Measurements from ENCODE around the gene ATP5MC2.
"Not testable (repeated sequence)": the region's sequence is repeated elsewhere in the genome, so short reads cannot be mapped to it uniquely, and the experiment has no call there.

The ATP5MC2 gene

DNA sequence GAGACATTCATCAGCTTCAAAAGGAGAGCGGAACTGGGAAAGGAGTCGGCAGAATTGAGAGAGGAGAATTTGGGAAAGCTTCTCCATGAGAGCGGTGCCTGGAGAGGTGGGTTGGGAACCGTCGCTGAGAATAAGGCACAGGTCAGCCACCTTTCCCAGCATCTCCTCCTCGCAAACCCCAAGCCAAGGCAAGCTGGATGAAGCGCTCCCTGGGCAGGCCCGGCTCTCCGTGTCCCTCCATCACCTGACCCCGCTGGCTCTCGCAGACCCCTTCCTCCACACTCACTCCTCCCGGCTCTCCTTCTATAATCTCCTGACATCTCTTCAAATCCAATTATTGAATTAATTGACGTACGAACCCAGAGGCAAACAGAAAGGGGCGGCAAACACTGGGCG is 18.9 kb upstream of the ATP5MC2 start:
- no peak overlapping the region for H3K27ac ChIP-seq (ENCODE audit: low read length)
- no peaks in the 10 kb centered on the region for H3K9me3 ChIP-seq (ENCODE audit: control insufficient read depth in 2 of 2, low read length in 2 of 2)
- H3K9ac ChIP-seq (ENCODE audit: low read length in 2 of 2) = no peak overlapping the region
- no peaks in the 10 kb centered on the region for H3K36me3 ChIP-seq (ENCODE audit: control insufficient read depth in 2 of 2, insufficient read depth in 2 of 2, low read length in 2 of 2)
- H3K4me1 ChIP-seq (ENCODE audit: control insufficient read depth, insufficient read depth, low read length) = peaks cover 3% of the 10 kb centered on the region
- H3K27me3 ChIP-seq (ENCODE audit: control insufficient read depth in 1 of 2, insufficient read depth in 2 of 2, low read length in 2 of 2) = peaks cover 50 to 52% of the 10 kb centered on the region in 2 donors
- no peak overlapping the region for H3K4me3 ChIP-seq (ENCODE audit: low read length in 2 of 2)

DNA sequence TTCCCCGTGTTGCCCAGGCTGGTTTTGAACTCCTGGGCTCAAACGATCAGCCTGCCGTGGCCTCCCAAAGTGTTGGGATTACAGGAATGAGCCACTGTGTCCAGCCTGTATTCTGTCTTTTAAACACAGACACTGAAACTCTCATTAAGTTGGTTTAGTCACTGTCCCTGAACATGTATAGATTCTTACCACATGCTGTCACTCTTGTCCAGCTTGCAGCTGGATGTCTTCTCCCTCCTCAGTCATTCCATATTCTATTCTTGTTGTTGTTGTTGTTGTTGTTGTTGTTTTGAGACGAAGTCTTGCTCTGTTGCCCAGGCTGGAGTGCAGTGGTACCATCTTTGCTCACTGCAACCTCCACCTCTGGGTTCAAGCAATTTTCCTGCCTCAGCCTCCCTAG is 12.3 kb upstream of the ATP5MC2 start:
- H3K9me3 ChIP-seq (ENCODE audit: control insufficient read depth in 2 of 2, low read length in 2 of 2) = no peaks in the 10 kb centered on the region
- H3K4me1 ChIP-seq (ENCODE audit: control insufficient read depth, insufficient read depth, low read length) = no peaks in the 10 kb centered on the region

DNA sequence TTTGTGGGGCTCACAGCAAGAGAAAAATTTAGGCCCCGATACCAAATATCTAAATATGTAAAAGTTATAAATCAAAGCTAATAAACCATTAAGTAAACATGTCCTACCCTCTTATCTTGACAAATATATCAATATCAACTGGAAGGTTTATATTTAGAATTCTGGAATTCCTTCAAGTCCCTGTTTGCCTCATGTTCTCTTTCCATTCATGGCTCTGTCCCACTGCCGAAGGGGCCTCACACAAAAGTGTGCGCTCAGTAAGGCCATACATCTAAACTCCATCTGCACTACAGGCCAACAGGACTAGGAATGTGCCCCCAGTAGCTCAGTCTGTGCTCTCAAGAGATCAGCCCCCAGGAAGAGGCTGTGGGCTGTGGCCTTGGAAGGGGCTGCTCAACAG is 10.6 kb upstream of the ATP5MC2 start:
- Histone ChIP-seq H3K4me3 (ENCODE audit: low read length in 2 of 2) (no peak overlapping the region), H3K9ac (ENCODE audit: low read length in 2 of 2) (no peak overlapping the region), H3K36me3 (ENCODE audit: control insufficient read depth in 2 of 2, insufficient read depth in 2 of 2, low read length in 2 of 2) (no peaks in the 10 kb centered on the region), H3K27me3 (ENCODE audit: control insufficient read depth in 1 of 2, insufficient read depth in 2 of 2, low read length in 2 of 2) (no peaks in the 10 kb centered on the region), H3K9me3 (ENCODE audit: control insufficient read depth in 2 of 2, low read length in 2 of 2) (no peaks in the 10 kb centered on the region), H3K4me1 (ENCODE audit: control insufficient read depth, insufficient read depth, low read length) (no peaks in the 10 kb centered on the region), H3K27ac (ENCODE audit: low read length) (no peak overlapping the region)

More for the DNA sequence above, 12.3 kb upstream of the ATP5MC2 start:
- Histone ChIP-seq H3K27ac (ENCODE audit: low read length) (no peak overlapping the region), H3K27me3 (ENCODE audit: control insufficient read depth in 1 of 2, insufficient read depth in 2 of 2, low read length in 2 of 2) (peaks cover 2% of the 10 kb centered on the region in 2 donors), H3K36me3 (ENCODE audit: control insufficient read depth in 2 of 2, insufficient read depth in 2 of 2, low read length in 2 of 2) (no peaks in the 10 kb centered on the region), H3K9ac (ENCODE audit: low read length in 2 of 2) (no peak overlapping the region), H3K4me3 (ENCODE audit: low read length in 2 of 2) (no peak overlapping the region)

DNA sequence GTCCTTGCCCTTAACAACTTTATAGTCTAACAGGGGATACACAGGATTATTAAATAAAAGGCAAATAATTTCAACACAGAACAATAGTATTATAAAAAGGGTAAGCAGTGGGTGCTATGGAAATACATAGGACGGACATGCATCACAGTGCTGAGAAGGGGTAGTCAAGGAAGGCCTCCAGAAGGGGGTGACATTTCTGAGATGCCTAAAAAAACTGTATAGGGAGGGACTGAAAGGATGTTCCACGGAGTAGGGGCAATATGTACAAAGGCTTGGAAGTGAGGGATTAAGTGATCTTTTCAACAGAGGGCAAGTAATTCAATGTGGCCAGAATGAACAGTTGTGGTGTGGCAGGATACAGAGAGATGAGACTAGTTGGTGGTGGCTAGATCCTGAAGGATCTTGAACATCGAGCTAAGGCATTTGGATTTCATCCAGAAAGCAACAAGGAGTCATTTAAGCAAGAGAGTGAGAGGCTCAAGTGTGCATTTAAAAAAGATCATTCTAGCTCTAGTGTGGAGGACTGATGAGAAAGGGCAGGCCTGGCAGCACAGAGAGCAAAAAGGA is 8.9 kb upstream of the ATP5MC2 start:
- H3K27ac ChIP-seq (ENCODE audit: low read length) = no peak overlapping the region
- no peaks in the 10 kb centered on the region for H3K36me3 ChIP-seq (ENCODE audit: control insufficient read depth in 2 of 2, insufficient read depth in 2 of 2, low read length in 2 of 2)
- H3K4me3 ChIP-seq (ENCODE audit: low read length in 2 of 2) = no peak overlapping the region
- no peaks in the 10 kb centered on the region for H3K4me1 ChIP-seq (ENCODE audit: control insufficient read depth, insufficient read depth, low read length)
- no peak overlapping the region for H3K9ac ChIP-seq (ENCODE audit: low read length in 2 of 2)
- no peaks in the 10 kb centered on the region for H3K27me3 ChIP-seq (ENCODE audit: control insufficient read depth in 1 of 2, insufficient read depth in 2 of 2, low read length in 2 of 2)
- H3K9me3 ChIP-seq (ENCODE audit: control insufficient read depth in 2 of 2, low read length in 2 of 2) = no peaks in the 10 kb centered on the region

DNA sequence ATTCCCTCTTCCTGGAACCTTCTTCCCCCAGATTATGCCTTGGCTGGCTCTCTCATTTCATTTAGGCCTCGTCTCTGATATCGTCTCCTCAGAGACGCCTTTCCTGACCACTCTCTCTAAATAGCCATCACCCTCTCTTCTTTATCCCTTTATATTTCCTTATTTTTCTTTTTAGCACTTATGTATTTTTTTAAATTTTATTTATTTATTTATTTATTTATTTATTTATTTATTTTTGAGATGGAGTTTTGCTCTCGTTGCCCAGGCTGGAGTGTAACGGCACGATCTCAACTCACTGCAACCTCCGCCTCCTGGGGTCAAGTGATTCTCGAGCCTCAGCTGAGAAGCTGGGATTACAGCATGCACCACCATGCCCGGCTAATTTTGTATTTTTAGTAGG is 8.1 kb upstream of the ATP5MC2 start:
- Histone ChIP-seq H3K9ac (ENCODE audit: low read length in 2 of 2) (no peak overlapping the region), H3K4me1 (ENCODE audit: control insufficient read depth, insufficient read depth, low read length) (no peaks in the 10 kb centered on the region), H3K27me3 (ENCODE audit: control insufficient read depth in 1 of 2, insufficient read depth in 2 of 2, low read length in 2 of 2) (no peaks in the 10 kb centered on the region), H3K36me3 (ENCODE audit: control insufficient read depth in 2 of 2, insufficient read depth in 2 of 2, low read length in 2 of 2) (no peaks in the 10 kb centered on the region), H3K9me3 (ENCODE audit: control insufficient read depth in 2 of 2, low read length in 2 of 2) (no peaks in the 10 kb centered on the region), H3K4me3 (ENCODE audit: low read length in 2 of 2) (no peak overlapping the region), H3K27ac (ENCODE audit: low read length) (no peak overlapping the region)

DNA sequence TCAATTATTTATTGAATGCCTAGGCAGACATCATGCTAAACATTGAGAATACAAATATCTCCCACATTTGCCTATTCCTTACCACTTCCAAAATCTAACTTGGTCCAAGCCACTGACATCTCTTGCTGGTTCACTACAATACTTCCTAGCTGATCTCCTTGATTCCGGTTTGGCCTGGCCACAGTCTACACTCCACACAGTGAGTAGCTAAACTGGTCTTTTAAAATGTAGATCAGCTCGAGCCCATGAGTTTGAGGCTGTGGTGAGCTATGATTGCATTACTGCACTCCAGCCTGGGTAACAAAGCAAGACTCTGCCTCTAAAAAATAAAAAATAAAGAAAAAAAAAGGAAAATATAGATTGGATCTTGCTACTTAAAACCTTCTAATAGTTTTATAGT is 7.6 kb upstream of the ATP5MC2 start:
- H3K9ac ChIP-seq (ENCODE audit: low read length in 2 of 2) = no peak overlapping the region
- H3K4me3 ChIP-seq (ENCODE audit: low read length in 2 of 2) = no peak overlapping the region
- H3K36me3 ChIP-seq (ENCODE audit: control insufficient read depth in 2 of 2, insufficient read depth in 2 of 2, low read length in 2 of 2) = no peaks in the 10 kb centered on the region
- H3K9me3 ChIP-seq (ENCODE audit: control insufficient read depth in 2 of 2, low read length in 2 of 2) = no peaks in the 10 kb centered on the region
- H3K27ac ChIP-seq (ENCODE audit: low read length) = no peak overlapping the region
- H3K27me3 ChIP-seq (ENCODE audit: control insufficient read depth in 1 of 2, insufficient read depth in 2 of 2, low read length in 2 of 2) = no peaks in the 10 kb centered on the region
- no peaks in the 10 kb centered on the region for H3K4me1 ChIP-seq (ENCODE audit: control insufficient read depth, insufficient read depth, low read length)

DNA sequence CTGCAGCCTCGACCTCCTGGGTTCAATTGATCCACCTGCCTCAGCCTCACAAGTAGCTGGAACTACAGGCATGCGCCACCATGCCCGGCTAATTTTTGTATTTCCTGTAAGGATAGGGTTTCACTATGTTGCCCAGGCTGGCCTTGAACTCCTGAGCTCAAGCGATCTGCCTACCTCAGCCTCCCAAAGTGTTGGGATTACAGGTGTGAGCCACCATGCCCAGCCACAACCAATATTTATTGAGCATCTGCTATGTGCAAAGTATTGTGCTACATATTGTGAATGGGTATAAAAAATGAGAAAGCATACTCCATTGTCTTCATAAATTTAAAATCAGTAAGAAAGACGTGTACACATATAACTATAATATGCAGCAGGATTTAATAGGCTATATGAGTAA is 4.2 kb upstream of the ATP5MC2 start:
- not testable (repeated sequence) for H3K27me3 ChIP-seq (ENCODE audit: control insufficient read depth in 1 of 2, insufficient read depth in 2 of 2, low read length in 2 of 2); H3K9me3 ChIP-seq (ENCODE audit: control insufficient read depth in 2 of 2, low read length in 2 of 2); H3K27ac ChIP-seq (ENCODE audit: low read length); H3K9ac ChIP-seq (ENCODE audit: low read length in 2 of 2); H3K36me3 ChIP-seq (ENCODE audit: control insufficient read depth in 2 of 2, insufficient read depth in 2 of 2, low read length in 2 of 2); H3K4me3 ChIP-seq (ENCODE audit: low read length in 2 of 2)
- peaks cover 24% of the 10 kb centered on the region for H3K4me1 ChIP-seq (ENCODE audit: control insufficient read depth, insufficient read depth, low read length)

DNA sequence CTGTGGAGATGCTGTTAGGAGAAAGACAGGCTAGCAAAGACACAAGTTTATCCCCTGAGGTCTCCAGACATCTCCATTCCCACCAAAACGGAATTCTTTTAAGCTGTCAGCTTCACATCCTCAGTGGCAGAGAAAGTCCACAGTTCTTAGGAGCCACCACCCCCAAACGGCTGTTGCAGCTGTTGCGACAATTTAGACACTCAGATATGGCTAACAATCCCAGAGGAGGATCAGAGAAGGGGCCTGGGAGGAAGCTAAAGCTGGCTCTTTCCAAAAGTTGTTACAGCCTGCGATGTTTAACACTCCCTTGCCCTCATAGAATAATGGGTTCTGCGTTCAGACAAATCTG is 1.9 kb upstream of the ATP5MC2 start:
- Histone ChIP-seq H3K9ac (ENCODE audit: low read length in 2 of 2) (peak overlapping the region; percentile 82 to 93), H3K4me1 (ENCODE audit: control insufficient read depth, insufficient read depth, low read length) (peaks cover 33% of the 10 kb centered on the region)

DNA sequence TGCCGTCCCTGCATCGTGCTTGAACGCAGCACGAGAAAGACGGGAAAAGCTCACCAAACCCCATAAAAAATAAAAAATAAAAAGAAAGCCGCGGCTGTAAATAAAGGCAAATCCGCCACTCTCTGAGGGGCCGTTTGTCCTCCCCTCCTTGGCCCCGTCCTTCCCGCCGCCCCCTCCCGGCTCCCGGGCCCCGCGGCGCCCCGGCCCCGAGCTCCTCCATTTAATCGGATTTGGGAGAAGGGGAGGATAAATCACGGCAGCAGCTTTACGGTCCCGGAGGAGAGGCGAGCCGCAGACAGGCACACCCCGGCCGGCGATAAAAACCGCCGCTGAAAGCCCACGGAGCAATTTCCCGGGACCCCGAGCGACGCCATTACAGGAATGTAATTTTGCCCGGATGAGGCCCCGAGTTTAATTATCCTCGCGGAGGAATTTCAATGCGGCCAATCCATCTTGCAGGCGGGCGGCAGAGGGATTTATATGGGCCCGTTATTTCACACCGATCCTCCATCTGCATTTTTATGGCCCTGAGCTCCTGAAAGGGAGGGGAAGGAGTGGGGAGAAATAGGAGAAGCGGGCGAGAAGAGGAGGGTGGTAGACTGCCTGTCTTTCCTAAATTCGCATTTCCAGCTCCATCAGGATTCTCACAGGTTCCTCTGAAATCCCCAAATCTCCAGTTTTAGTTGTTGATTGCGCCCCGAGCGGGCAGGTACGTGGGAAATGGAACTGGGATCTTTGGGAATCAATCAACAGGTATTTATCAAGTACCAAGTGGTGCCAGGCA is 1.3 kb upstream of the ATP5MC2 start:
- Histone ChIP-seq H3K4me1 (ENCODE audit: control insufficient read depth, insufficient read depth, low read length) (peaks cover 33% of the 10 kb centered on the region), H3K27me3 (ENCODE audit: control insufficient read depth in 1 of 2, insufficient read depth in 2 of 2, low read length in 2 of 2) (no peaks in the 10 kb centered on the region)

More for the DNA sequence above, 1.9 kb upstream of the ATP5MC2 start:
- Histone ChIP-seq H3K27me3 (ENCODE audit: control insufficient read depth in 1 of 2, insufficient read depth in 2 of 2, low read length in 2 of 2) (no peaks in the 10 kb centered on the region), H3K9me3 (ENCODE audit: control insufficient read depth in 2 of 2, low read length in 2 of 2) (no peaks in the 10 kb centered on the region), H3K4me3 (ENCODE audit: low read length in 2 of 2) (peak overlapping the region; percentile 44 to 99), H3K36me3 (ENCODE audit: control insufficient read depth in 2 of 2, insufficient read depth in 2 of 2, low read length in 2 of 2) (peaks cover under 1 to 3% of the 10 kb centered on the region in 2 donors), H3K27ac (ENCODE audit: low read length) (peak overlapping the region; percentile 98)

DNA sequence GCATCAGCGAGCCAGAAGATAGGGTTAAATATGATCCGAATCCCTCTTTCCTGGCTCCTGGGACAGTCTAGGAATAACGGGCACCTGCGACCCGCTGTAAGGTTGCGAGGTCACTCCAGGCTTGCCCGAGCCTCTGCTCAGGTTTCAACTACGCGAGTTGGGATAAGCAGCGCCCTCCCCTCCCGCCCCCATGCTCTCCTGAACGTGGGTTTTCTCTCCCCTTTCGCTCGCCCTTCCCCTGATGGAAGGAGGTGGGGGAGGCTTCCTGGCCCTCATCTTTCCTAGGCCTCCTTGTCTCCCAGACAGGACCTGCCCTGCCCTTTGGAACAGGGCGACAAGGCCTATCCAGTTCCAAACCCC is 753 bp upstream of the ATP5MC2 start:
- Histone ChIP-seq H3K36me3 (ENCODE audit: control insufficient read depth in 2 of 2, insufficient read depth in 2 of 2, low read length in 2 of 2) (peaks cover 7% of the 10 kb centered on the region in 2 donors), H3K9ac (ENCODE audit: low read length in 2 of 2) (peak overlapping the region; percentile 82 to 93), H3K27ac (ENCODE audit: low read length) (peak overlapping the region; percentile 98), H3K4me1 (ENCODE audit: control insufficient read depth, insufficient read depth, low read length) (peaks cover 33% of the 10 kb centered on the region), H3K9me3 (ENCODE audit: control insufficient read depth in 2 of 2, low read length in 2 of 2) (no peaks in the 10 kb centered on the region), H3K27me3 (ENCODE audit: control insufficient read depth in 1 of 2, insufficient read depth in 2 of 2, low read length in 2 of 2) (no peaks in the 10 kb centered on the region), H3K4me3 (ENCODE audit: low read length in 2 of 2) (peak overlapping the region; percentile 72 to 99)

More for the DNA sequence above, 1.3 kb upstream of the ATP5MC2 start:
- H3K27ac ChIP-seq (ENCODE audit: low read length) = peak overlapping the region; percentile 98
- peaks cover 6 to 7% of the 10 kb centered on the region in 2 donors for H3K36me3 ChIP-seq (ENCODE audit: control insufficient read depth in 2 of 2, insufficient read depth in 2 of 2, low read length in 2 of 2)
- H3K4me3 ChIP-seq (ENCODE audit: low read length in 2 of 2) = peak overlapping the region; percentile 72 to 99
- peak overlapping the region; percentile 82 to 93 for H3K9ac ChIP-seq (ENCODE audit: low read length in 2 of 2)
- H3K9me3 ChIP-seq (ENCODE audit: control insufficient read depth in 2 of 2, low read length in 2 of 2) = no peaks in the 10 kb centered on the region

Data from stomach smooth muscle (tissue), 2 donors.